Osteocyte (in vitro differentiated cells): ENCODE measurements around the gene POU4F3. TPM values are rescaled to one million over a fixed set of nuclear protein-coding genes. Genes with fewer than 3 reads are reported as not detected.
"Not testable (repeated sequence)": the region's sequence is repeated elsewhere in the genome, so short reads cannot be mapped to it uniquely, and the experiment has no call there.

Experiments used
- DNase-seq: peaks from one replicate; pipeline ENCODE4 v3.0.0; 2021; ENCODE audit warnings: mixed read lengths; ENCODE audit not compliant: unreplicated experiment; ENCODE audit errors: extremely low spot score
- H3K27ac Mint-ChIP-seq: one replicate; pipeline ENCODE4 v1.8.0; 2021; ENCODE audit warnings: mild to moderate bottlenecking, mixed read lengths; ENCODE audit not compliant: unreplicated experiment
- H3K27me3 Mint-ChIP-seq: one replicate; pipeline ENCODE4 v1.8.0; 2021; ENCODE audit warnings: mixed read lengths; ENCODE audit not compliant: unreplicated experiment
- H3K36me3 Mint-ChIP-seq: one replicate; pipeline ENCODE4 v1.8.0; 2021; ENCODE audit warnings: mixed read lengths; ENCODE audit not compliant: unreplicated experiment
- H3K4me1 Mint-ChIP-seq: one replicate; pipeline ENCODE4 v1.8.0; 2021; ENCODE audit warnings: mixed read lengths; ENCODE audit not compliant: unreplicated experiment
- H3K4me3 Mint-ChIP-seq: one replicate; pipeline ENCODE4 v1.8.0; 2021; ENCODE audit warnings: mild to moderate bottlenecking, moderate library complexity, mixed read lengths; ENCODE audit not compliant: unreplicated experiment
- H3K9me3 Mint-ChIP-seq: one replicate; pipeline ENCODE4 v1.8.0; 2021; ENCODE audit warnings: mixed read lengths; ENCODE audit not compliant: unreplicated experiment
- long read RNA-seq: library from polyadenylated mRNA; unstranded; transcript quantifications from one replicate; pipeline ENCODE4 v2.0.0, GENCODE V29; 2021
- total RNA-seq: library from RNA; stranded (reverse); gene quantifications from 2 replicates; pipeline ENCODE4 v1.2.1, GENCODE V29; 2021
- TF ChIP-seq, protein P1 (sequence below): fragments of 200-600 bp; sonication (generic); IDR thresholded peaks from 2 replicates; pipeline ENCODE4 v1.5.0; 2021; ENCODE audit warnings: antibody characterized with exemption, mild to moderate bottlenecking, moderate library complexity

Gene POU4F3
- total RNA-seq: not detected in 2 replicates
- long read RNA-seq: 0 reads

GRCh38 chr5:146338774-146339714 lies at the start of gene POU4F3:
TSS of gene POU4F3 (plus strand) at chr5:146338839. CDS start at chr5:146339113, 274 bp downstream.
- peaks cover 3% of the 10 kb centered on the region for H3K9me3 Mint-ChIP-seq
- TF ChIP-seq, protein P1, sequence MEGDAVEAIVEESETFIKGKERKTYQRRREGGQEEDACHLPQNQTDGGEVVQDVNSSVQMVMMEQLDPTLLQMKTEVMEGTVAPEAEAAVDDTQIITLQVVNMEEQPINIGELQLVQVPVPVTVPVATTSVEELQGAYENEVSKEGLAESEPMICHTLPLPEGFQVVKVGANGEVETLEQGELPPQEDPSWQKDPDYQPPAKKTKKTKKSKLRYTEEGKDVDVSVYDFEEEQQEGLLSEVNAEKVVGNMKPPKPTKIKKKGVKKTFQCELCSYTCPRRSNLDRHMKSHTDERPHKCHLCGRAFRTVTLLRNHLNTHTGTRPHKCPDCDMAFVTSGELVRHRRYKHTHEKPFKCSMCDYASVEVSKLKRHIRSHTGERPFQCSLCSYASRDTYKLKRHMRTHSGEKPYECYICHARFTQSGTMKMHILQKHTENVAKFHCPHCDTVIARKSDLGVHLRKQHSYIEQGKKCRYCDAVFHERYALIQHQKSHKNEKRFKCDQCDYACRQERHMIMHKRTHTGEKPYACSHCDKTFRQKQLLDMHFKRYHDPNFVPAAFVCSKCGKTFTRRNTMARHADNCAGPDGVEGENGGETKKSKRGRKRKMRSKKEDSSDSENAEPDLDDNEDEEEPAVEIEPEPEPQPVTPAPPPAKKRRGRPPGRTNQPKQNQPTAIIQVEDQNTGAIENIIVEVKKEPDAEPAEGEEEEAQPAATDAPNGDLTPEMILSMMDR: no peak
- peaks cover 11% of the 10 kb centered on the region for H3K4me1 Mint-ChIP-seq
- H3K27ac Mint-ChIP-seq: no peak within 1 kb of the TSS
- peaks cover 2% of the 10 kb centered on the region for H3K36me3 Mint-ChIP-seq
- H3K27me3 Mint-ChIP-seq: peaks cover 91% of the 10 kb centered on the region
- peak within 1 kb of the TSS; percentile 52 for H3K4me3 Mint-ChIP-seq
- no peak for DNase-seq

DNA sequence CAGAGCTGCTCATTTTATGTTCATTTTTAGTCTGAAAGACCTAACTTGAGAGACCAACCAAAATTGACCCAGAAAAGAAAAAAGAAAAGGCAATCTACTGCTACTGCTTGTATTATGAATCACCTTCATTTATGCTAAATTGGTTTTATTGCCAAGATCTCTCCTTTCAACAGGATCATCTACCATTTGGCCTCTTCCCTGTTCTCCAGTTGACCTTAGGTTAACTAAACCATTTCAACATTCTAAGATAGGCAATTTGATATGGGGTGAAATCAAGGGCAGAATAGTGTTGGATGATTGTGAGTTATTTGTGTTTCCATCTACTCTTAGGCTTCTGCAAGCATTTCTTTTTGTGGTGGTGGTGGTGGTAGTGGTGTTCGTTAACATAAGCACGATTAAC lies 48.3 kb upstream of the POU4F3 start:
- no peak for DNase-seq
- no peaks in the 10 kb centered on the region for H3K27me3 Mint-ChIP-seq
- TF ChIP-seq, protein P1: no peak
- no peak overlapping the region for H3K4me3 Mint-ChIP-seq
- H3K4me1 Mint-ChIP-seq: no peaks in the 10 kb centered on the region
- H3K9me3 Mint-ChIP-seq: no peaks in the 10 kb centered on the region
- H3K36me3 Mint-ChIP-seq: peaks cover 9% of the 10 kb centered on the region
- no peak overlapping the region for H3K27ac Mint-ChIP-seq

DNA sequence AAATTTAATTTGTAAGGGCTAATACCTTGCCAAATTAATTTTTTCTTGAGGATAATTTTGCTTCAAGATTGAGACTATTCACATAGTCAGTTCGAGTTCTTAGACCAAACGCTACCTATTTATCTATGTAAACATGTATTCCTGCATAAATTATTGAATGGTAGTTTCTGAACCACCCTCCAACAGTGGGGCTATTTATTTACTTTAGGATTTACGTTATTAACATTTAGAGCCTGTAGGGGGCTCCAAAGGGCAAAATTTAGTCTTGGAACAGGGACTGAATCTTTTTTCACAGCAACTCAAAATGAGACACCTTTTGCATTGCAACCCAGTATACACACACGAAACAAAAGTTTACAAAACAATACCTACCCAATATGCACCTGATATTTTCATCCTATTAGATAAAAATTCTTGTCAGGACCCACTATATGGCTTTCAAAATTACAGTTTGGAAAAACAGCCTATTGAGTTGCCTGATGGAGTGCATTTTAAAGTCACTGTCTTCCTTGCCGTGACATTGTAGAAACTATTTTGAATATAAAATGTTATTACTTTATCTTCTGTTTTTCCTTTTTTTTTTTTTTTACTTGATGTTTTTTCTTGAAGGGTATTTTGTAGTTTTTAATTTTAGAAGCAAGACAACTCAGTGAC lies 47.1 kb upstream of the POU4F3 start:
- no peak overlapping the region for H3K27ac Mint-ChIP-seq
- no peak overlapping the region for H3K4me3 Mint-ChIP-seq
- H3K9me3 Mint-ChIP-seq: no peaks in the 10 kb centered on the region
- H3K36me3 Mint-ChIP-seq: peaks cover 5% of the 10 kb centered on the region
- no peak for DNase-seq
- no peaks in the 10 kb centered on the region for H3K4me1 Mint-ChIP-seq
- TF ChIP-seq, protein P1: peak; percentile 65
- H3K27me3 Mint-ChIP-seq: no peaks in the 10 kb centered on the region

- H3K27me3 Mint-ChIP-seq: peaks cover 15% of the 10 kb centered on the region
- no peaks in the 10 kb centered on the region for H3K9me3 Mint-ChIP-seq
- TF ChIP-seq, protein P1: no peak
- H3K4me3 Mint-ChIP-seq: no peak overlapping the region
- H3K27ac Mint-ChIP-seq: no peak overlapping the region
- H3K4me1 Mint-ChIP-seq: no peaks in the 10 kb centered on the region
- no peak for DNase-seq
- H3K36me3 Mint-ChIP-seq: no peaks in the 10 kb centered on the region
Observed at GRCh38 chr5:146296245-146296644, 42.4 kb upstream of the POU4F3 start.

GRCh38 chr5:146298920-146299319 lies 39.7 kb upstream of the POU4F3 start:
- peaks cover 29% of the 10 kb centered on the region for H3K27me3 Mint-ChIP-seq
- H3K9me3 Mint-ChIP-seq, H3K4me3 Mint-ChIP-seq, H3K4me1 Mint-ChIP-seq, H3K27ac Mint-ChIP-seq, H3K36me3 Mint-ChIP-seq, DNase-seq: not testable (repeated sequence)
